ENCODE data around the gene ZFP57. TPM values are rescaled to one million over a fixed set of nuclear protein-coding genes. Genes with fewer than 3 reads are reported as not detected.

The ZFP57 gene
- total and polyA plus RNA-seq, 2 of the 13 experiments (the other 11 are each of a cell fraction or from before 2014, with no cell fraction given), result not detected

DNA sequence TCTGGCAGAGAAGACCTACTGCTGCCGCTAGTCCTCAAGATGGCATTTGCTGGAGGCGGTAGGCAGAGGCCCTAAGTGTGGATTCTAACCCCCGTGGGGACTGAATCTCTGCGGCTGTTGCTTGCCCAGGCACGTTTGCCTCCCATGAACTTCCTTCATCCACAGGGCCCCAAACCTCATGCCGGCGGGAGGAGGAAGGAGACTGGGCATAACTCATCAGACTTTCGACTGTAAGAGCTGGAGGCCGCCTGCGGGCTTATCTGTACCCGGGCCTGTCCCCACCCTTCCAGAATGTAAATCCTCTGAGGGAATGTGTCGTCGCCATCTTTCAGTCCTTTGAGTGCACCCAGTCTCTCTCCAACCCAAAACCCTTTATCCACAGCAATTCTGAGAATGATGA, 990 bp downstream of the ZFP57 start (continued):
- TF ChIP-seq, protein P1, sequence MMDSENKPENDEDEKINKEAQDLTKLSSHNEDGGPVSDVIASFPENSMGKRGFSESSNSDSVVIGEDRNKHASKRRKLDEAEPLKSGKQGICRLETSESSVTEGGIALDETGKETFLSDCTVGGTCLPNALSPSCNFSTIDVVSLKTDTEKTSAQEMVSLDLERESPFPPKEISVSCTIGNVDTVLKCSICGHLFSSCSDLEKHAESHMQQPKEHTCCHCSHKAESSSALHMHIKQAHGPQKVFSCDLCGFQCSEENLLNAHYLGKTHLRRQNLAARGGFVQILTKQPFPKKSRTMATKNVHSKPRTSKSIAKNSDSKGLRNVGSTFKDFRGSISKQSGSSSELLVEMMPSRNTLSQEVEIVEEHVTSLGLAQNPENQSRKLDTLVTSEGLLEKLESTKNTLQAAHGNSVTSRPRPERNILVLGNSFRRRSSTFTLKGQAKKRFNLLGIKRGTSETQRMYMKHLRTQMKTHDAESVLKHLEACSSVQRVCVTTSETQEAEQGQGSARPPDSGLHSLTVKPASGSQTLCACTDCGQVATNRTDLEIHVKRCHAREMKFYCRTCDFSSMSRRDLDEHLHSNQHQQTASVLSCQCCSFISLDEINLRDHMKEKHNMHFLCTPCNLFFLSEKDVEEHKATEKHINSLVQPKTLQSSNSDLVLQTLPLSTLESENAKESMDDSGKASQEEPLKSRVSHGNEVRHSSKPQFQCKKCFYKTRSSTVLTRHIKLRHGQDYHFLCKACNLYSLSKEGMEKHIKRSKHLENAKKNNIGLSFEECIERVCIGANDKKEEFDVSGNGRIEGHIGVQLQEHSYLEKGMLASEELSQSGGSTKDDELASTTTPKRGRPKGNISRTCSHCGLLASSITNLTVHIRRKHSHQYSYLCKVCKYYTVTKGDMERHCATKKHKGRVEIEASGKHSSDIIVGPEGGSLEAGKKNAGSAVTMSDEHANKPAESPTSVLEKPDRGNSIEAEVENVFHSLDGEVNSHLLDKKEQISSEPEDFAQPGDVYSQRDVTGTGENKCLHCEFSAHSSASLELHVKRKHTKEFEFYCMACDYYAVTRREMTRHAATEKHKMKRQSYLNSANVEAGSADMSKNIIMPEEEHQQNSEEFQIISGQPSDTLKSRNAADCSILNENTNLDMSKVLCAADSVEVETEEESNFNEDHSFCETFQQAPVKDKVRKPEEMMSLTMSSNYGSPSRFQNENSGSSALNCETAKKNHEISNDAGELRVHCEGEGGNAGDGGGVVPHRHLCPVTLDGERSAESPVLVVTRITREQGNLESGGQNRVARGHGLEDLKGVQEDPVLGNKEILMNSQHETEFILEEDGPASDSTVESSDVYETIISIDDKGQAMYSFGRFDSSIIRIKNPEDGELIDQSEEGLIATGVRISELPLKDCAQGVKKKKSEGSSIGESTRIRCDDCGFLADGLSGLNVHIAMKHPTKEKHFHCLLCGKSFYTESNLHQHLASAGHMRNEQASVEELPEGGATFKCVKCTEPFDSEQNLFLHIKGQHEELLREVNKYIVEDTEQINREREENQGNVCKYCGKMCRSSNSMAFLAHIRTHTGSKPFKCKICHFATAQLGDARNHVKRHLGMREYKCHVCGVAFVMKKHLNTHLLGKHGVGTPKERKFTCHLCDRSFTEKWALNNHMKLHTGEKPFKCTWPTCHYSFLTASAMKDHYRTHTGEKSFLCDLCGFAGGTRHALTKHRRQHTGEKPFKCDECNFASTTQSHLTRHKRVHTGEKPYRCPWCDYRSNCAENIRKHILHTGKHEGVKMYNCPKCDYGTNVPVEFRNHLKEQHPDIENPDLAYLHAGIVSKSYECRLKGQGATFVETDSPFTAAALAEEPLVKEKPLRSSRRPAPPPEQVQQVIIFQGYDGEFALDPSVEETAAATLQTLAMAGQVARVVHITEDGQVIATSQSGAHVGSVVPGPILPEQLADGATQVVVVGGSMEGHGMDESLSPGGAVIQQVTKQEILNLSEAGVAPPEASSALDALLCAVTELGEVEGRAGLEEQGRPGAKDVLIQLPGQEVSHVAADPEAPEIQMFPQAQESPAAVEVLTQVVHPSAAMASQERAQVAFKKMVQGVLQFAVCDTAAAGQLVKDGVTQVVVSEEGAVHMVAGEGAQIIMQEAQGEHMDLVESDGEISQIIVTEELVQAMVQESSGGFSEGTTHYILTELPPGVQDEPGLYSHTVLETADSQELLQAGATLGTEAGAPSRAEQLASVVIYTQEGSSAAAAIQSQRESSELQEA (CRISPR knock-in tag; IDR thresholded peaks at IDR 0.05; ENCODE audit: not compliant biosample characterization), result no peak
- TF ChIP-seq SMARCE1 (IDR thresholded peaks at IDR 0.05; ENCODE audit: borderline replicate concordance) (no peak), TEAD3 (CRISPR knock-in tag; optimal IDR thresholded peaks at IDR 0.05; ENCODE audit: borderline replicate concordance) (no peak), ZSCAN31 (CRISPR knock-in tag; IDR thresholded peaks at IDR 0.05; ENCODE audit: low read depth) (no peak), HDAC6 (IDR thresholded peaks at IDR 0.05; ENCODE audit: low read depth, low read length) (no peak), SATB2 (CRISPR knock-in tag; IDR thresholded peaks at IDR 0.05) (no peak), ZNF747 (CRISPR knock-in tag; IDR thresholded peaks at IDR 0.05; ENCODE audit: borderline replicate concordance) (no peak), ZNF230 (CRISPR knock-in tag; IDR thresholded peaks at IDR 0.05) (no peak)
- TF ChIP-seq, protein P2, sequence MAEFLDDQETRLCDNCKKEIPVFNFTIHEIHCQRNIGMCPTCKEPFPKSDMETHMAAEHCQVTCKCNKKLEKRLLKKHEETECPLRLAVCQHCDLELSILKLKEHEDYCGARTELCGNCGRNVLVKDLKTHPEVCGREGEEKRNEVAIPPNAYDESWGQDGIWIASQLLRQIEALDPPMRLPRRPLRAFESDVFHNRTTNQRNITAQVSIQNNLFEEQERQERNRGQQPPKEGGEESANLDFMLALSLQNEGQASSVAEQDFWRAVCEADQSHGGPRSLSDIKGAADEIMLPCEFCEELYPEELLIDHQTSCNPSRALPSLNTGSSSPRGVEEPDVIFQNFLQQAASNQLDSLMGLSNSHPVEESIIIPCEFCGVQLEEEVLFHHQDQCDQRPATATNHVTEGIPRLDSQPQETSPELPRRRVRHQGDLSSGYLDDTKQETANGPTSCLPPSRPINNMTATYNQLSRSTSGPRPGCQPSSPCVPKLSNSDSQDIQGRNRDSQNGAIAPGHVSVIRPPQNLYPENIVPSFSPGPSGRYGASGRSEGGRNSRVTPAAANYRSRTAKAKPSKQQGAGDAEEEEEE (CRISPR knock-in tag; IDR thresholded peaks at IDR 0.05; ENCODE audit: borderline replicate concordance), result no peak
